Liver (tissue), 3 donors: Measurements from ENCODE around the gene LILRB5.

Experiments used
- ATF3 ChIP-seq: IDR thresholded peaks from 2 replicates; pipeline ENCODE4 v1.6.1; 2016; ENCODE audit warnings: antibody characterized with exemption
- CTCF ChIP-seq: fragments of 150-350 bp; IDR thresholded peaks from 2 replicates; pipeline ENCODE4 v1.5.1; 2017; ENCODE audit warnings: improper control_type of control experiment, low read depth, low read length; ENCODE audit not compliant: missing input control
- GABPA ChIP-seq, 2 donors: IDR thresholded peaks in 1 of 2; conservative IDR thresholded peaks in 1 of 2; 2 replicates each; pipeline ENCODE4 v1.6.1; 2016; ENCODE audit warnings: antibody characterized with exemption in 2 of 2, mild to moderate bottlenecking in 1 of 2, moderate library complexity in 1 of 2
- RAD21 ChIP-seq, 2 donors: IDR thresholded peaks; 2 replicates each; pipeline ENCODE4 v1.6.1; 2016; ENCODE audit warnings: antibody characterized with exemption in 2 of 2, mild to moderate bottlenecking in 2 of 2
- TAF1 ChIP-seq: conservative IDR thresholded peaks from 2 replicates; pipeline ENCODE4 v1.6.1; 2016; ENCODE audit warnings: antibody characterized with exemption, mild to moderate bottlenecking
- ZBTB33 ChIP-seq: IDR thresholded peaks from 2 replicates; pipeline ENCODE4 v1.6.1; 2016; ENCODE audit warnings: antibody characterized with exemption
- TF ChIP-seq, protein P1 (sequence below): IDR thresholded peaks from 2 replicates; pipeline ENCODE4 v1.6.1; 2016; ENCODE audit warnings: antibody characterized with exemption
- TF ChIP-seq, protein P2 (sequence below): IDR thresholded peaks from 2 replicates; pipeline ENCODE4 v1.6.1; 2016; ENCODE audit warnings: antibody characterized with exemption, mild to moderate bottlenecking
- donor health status: healthy.
- donor health status: healthy.

- TF ChIP-seq ATF3, result no peak
- TF ChIP-seq CTCF, result no peak
- TF ChIP-seq, protein P1, sequence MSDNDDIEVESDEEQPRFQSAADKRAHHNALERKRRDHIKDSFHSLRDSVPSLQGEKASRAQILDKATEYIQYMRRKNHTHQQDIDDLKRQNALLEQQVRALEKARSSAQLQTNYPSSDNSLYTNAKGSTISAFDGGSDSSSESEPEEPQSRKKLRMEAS, result no peak
- no peak for TF ChIP-seq GABPA (IDR thresholded peaks at IDR 0.05 in 1 of 2, conservative IDR thresholded peaks at IDR 0.05 in 1 of 2)
- TF ChIP-seq TAF1, result no peak
- TF ChIP-seq ZBTB33, result no peak
- TF ChIP-seq RAD21 (IDR thresholded peaks at IDR 0.05), result no peak
- TF ChIP-seq, protein P2, sequence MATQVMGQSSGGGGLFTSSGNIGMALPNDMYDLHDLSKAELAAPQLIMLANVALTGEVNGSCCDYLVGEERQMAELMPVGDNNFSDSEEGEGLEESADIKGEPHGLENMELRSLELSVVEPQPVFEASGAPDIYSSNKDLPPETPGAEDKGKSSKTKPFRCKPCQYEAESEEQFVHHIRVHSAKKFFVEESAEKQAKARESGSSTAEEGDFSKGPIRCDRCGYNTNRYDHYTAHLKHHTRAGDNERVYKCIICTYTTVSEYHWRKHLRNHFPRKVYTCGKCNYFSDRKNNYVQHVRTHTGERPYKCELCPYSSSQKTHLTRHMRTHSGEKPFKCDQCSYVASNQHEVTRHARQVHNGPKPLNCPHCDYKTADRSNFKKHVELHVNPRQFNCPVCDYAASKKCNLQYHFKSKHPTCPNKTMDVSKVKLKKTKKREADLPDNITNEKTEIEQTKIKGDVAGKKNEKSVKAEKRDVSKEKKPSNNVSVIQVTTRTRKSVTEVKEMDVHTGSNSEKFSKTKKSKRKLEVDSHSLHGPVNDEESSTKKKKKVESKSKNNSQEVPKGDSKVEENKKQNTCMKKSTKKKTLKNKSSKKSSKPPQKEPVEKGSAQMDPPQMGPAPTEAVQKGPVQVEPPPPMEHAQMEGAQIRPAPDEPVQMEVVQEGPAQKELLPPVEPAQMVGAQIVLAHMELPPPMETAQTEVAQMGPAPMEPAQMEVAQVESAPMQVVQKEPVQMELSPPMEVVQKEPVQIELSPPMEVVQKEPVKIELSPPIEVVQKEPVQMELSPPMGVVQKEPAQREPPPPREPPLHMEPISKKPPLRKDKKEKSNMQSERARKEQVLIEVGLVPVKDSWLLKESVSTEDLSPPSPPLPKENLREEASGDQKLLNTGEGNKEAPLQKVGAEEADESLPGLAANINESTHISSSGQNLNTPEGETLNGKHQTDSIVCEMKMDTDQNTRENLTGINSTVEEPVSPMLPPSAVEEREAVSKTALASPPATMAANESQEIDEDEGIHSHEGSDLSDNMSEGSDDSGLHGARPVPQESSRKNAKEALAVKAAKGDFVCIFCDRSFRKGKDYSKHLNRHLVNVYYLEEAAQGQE, result no peak
Observed at GRCh38 chr19:54302257-54302656, 45.2 kb upstream of the LILRB5 start.
